ENCODE data around the gene RBM17.
A peak's percentile ranks its signal among the peaks of the same experiment; 100 is the strongest.
"Not testable (repeated sequence)": the region's sequence is repeated elsewhere in the genome, so short reads cannot be mapped to it uniquely, and the experiment has no call there.

Gene RBM17

DNA sequence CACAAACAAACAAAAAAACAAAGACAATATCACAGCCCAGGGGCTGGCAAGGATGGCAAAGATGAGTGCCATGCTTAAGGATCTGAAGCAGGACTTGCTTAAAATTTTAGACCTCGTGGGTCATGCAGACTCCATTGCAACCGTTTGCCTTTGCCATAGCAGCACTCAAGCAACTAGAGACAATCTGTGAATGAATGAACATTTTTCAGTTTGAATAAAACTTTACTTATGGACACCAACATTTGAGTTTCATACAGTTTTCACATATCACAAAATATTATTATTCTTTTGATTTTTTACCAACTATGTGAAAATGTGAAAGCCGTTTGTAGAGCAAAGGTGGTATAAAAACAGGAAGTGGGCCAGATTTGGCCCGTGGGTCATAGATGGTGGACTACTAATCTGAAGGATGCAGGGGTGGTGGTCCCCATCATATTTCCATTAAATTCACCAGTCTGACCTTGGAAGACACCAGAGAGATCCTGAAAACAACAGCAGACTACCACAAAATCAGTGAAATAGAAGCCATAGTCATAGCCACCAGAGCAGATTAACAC, 8.3 kb upstream of the RBM17 start:
- no peak for DNase-seq

GRCh38 chr10:6082496-6083395, 6.1 kb upstream of the RBM17 start:
- DNase-seq, result no peak

DNA sequence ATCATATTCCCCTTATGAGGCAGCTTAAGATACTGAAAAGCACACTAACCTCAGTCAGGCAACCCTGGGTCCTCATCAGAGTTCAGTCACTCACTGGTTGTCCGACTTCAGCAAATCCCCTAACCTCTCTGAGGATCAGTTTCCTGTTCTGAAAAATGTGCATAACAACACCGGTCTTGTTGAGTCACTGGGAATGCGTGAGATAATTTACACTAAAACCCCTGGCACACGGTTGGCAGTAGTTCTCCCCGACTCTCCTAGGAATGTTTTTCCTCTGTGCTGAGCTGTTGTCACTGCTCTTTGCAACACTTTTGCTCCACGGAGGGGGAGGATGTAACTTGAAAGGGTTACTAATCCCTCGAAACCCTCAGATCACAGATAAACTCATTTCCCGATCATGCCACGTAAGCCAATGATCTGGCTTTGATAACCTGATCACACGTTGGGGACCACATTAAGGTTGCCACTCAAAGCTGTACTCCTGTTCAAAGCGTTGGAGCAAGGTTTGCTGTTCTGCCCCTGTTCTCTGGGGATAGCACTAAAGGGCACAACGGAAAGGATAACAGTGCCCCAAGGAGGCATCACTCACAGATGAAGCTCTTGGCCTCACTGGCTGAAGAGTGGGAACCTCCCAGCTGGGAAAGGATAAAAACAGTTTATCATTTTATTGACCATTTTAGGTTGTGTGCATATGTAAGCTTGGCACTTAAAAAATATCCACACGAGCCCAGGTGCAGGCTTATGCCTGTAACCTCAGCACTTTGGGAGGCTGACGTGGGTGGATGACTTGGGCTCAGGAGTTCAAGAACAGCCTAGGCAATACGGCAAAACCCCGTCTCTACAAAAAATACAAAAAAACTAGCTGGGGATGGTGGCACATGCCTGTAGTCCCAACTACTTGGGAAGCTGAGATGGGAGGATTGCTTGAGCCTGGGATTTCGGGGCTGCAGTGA, 5.0 kb upstream of the RBM17 start:
- DNase-seq, result peak; percentile 79

DNA sequence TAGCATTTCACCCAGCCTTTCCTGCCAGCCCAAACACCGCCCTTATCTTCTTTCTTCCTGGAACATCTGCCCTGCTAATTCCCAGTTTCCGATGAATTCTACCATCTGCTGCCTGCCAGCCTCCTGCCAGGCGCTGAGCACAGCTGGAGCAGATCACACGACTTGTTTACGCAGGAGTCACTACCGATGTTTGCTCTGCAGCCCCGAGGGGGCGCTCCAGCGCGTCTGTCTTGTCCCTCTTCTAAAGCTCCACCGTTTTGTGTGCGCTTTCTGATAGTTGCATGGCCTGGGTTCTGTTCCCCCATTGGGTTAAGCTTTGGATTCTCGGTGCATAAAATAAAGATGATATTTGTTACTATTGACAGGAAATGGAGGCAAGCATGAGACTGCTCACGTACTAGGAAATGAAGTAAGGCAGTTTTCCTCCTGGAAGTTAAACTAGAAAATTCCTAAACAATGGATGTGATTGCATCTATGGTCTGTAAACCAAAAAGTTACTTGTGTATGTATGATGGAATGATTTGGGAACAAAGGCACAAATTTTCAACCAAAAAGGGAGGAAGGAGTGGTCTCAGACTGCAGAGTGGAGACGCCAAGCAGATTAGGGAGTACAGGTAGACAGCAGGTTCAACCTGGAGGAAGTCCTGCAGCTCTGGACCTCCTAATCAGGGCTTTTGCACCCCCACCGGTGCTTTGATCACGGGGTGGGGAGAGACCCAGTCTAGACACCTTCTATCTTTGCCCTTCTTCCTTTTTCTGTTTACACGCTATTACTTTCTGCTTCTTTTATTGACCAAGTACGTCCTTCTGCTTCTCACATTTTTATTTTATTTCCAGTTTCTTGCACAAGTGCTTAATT, 2.2 kb upstream of the RBM17 start:
- DNase-seq, result peak; percentile 91

DNA sequence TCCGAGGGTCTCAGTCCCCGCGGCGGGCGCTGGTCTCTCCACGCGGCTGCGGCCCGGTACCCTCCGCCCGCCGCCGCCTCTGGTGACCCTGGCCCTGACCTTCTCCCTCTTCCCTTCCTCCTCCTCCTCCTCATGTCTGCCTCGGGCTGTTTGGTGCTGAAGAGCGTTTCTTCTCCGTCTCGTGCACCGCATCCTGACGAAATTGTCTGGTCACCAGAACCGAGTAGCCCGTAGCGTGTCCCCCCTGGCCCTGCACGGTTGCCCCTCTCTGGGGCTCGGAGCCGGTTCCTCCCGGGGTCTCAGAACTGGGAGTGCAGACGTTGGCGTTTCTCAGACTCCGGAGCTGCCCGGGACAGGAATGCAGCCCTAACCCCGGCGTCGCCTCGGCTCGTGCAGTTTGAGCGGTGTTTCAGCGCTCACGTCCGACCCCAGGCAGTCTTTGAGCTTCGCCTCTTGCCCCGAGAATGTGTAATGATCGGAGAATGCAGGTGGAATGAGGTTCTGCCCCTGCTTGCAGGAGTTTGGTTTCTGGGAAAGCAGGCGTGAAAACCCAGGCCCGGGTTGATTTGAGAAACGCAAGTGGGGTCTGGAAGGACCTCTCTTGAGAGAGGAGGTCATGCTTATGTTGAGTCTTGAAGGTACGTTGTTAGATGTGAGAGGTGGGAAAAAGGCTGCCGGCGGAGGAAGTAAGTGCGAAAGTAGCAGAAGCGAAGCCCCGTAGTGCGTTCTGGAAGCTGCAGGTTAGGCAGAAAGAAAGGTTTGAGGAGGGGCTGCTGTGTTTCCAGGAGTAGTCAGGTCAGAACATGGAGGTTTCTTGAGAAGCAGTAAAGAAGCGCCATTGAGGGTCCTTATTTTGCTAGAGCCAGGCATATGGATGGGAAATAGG, 743 bp downstream of the RBM17 start:
- no peak for DNase-seq

GRCh38 chr10:6091630-6092029, 2.8 kb downstream of the RBM17 start:
- no peak for DNase-seq

- DNase-seq, result no peak
Measured at GRCh38 chr10:6092731-6093130, 3.9 kb downstream of the RBM17 start.

DNA sequence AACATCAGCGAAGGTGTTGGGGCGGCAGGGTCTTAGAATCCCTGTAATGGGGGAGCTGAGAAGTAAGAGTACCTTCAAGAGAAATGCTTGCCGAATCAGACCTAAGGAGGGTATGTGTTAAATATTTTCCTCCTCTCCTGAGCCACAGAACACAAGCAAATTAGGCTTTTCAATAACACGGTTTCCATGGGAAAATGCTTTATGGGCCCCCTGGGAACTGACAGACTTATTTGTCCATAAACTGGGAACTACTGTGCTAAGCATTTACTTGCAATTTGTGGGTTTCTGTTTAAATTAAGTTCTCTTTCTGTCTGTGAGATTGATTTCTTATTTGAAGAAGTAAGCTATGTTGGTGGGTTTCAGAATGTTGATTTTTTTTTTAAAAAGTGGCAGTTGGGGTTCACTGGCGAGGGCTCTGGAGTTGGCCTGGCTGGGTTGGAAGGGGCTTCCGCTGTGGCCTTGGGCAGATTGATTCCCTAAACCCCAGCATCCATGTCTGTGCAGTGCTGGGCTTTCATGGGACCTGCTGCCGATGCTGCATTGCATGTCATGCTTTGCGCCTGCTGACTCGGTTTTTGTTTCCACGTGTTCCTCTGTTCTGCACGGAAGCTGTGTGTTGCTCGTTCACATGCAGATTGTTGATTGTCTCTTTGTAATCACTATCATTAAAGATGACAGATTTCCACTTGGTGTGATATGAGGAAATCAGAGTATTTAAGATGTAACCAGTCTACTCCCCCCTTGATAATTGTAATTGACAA, 7.2 kb downstream of the RBM17 start:
- DNase-seq, result no peak

DNA sequence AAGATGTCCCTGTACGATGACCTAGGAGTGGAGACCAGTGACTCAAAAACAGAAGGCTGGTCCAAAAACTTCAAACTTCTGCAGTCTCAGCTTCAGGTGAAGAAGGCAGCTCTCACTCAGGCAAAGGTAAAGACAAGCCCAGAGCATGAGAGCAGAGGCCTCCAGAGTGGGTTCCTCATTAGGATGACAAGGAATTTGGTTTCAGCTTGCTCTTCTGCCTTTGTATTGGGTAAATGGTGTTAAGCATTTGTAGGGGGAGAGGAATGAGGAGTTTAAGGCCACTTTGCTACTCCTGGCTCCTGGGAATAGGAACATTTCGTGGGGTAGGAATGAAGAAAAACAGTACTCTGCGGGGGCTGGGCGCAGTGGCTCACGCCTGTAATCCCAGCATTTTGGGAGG, 8.2 kb downstream of the RBM17 start:
- no peak for DNase-seq

DNA sequence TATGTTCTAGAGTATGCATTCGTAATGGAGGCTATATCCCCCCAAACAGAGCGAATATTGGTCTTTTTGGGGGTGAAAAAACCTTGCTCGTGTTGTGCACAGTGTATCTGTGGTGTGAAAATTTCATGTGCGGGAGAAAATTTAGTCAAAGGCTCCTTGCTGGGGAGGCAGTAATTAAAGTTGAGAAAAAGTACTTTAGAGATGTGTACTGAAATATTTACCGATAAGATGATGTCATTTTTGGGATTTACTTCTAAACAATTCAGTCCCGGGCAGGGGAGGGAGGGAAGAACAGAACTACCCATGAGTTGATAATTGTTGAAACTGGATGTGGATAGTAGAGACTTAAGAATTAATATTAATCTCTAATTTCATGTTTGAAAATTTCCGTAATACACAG, 9.3 kb downstream of the RBM17 start:
- DNase-seq, result no peak

DNA sequence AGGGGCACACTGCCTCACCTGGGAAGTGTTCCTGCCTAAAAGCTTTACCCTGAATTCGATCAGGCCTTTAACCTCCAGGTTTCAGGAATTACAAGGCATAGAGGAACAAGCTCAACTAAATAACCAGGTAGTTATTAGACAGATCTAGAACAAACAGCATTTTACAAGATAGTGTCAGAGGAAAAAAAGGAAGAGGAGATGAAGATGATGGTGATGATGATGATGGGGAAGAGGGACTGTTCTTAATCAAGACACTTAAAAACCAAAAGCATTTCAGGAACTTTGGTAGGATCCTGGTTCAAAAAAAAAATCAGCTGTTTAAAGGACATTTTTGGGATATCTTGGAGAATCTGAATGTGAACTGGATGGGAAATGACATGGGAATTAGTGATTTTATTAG, 11.5 kb downstream of the RBM17 start:
- no peak for DNase-seq

- no peak for DNase-seq
Measured at GRCh38 chr10:6101181-6101580, 12.3 kb downstream of the RBM17 start.

DNA sequence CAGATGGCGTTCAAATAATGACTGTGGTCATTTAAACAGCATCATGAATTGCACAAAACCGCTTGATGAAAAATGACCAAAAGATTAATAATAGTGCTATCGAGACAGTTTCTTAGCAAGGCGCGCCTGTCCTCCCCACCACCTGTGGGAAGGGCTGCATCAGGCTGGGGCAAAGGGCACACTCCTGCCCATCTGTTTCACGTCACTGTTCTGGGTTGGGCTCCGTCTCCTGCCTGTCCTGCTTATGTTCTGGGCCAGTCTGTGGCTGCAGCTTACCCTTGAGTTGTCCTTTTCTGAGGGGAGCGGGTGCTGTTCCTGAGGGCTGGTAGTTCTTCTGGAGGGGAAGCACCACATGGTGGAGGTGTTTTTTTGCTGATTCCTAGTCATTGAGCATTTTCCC, 13.3 kb downstream of the RBM17 start:
- DNase-seq, result no peak

DNA sequence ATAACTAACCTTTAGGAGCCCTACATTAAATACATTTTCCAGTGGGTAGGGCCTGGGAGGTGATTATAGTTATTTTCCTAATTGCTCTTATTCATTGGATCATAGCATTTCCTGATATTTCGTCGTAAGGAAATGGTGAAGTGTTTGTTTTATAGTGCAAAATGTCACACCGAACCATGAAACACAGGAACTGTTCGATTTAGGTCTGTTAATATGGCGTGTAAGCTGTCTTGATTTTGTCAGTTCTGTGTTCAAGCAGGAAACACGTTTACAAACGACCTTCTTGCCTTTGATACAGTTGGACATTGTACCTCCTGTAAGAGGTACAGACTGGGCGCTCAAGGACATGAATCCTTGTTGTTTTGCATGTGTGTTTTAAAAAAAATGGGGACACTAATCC, 14.8 kb downstream of the RBM17 start:
- DNase-seq, result no peak

DNA sequence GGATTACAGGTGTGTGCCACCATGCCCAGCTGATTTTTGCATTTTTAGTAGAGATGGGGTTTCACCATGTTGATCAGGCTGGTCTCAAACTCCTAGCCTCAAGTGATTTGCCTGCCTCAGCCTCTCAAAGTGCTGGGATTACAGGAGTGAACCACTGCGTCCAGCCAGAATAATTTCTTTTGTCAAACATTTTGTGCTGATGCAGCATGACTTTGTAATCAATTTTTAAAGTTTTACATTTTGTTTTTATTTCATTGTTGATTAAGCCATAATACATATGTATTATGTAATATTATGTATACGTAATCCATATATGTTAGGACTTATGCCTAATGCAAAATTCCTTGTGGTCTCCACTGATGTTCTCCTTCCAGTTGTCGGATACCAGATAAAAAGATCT, 18.8 kb downstream of the RBM17 start:
- not testable (repeated sequence) for DNase-seq

GRCh38 chr10:6108072-6108471, 19.2 kb downstream of the RBM17 start:
- DNase-seq, result no peak

GRCh38 chr10:6108631-6109443, 20.0 kb downstream of the RBM17 start:
- no peak for DNase-seq

- DNase-seq, result no peak
Measured at GRCh38 chr10:6109444-6109775, 20.6 kb downstream of the RBM17 start.

- no peak for DNase-seq
Measured at GRCh38 chr10:6110136-6110535, 21.3 kb downstream of the RBM17 start.

DNA sequence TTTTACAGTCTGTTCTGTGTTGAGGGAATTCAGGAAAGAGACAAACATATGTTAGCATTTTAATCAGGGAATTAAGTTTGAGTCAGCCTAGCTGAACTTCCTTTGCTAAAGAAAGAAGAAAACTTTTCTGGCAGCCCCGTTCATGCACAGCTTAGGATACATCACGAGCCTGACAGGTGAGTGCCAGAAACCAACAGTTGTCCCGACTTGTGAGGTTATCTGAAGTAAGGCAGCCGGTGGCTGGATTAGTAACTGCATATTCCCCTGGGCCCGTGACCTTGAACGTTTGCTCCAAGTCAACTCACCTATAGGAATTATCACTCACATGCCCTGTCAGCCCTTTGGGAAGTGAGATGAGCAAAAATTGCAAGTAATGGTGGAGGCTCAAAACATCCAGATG, 24.1 kb downstream of the RBM17 start:
- no peak for DNase-seq

Measured in stimulated activated CD8-positive, alpha-beta memory T cell treated with anti-CD3 and anti-CD28 coated beads, Interleukin-4, amount 100 ng/mL, for 48 hours (primary cell).